WTC11 (cell line): ENCODE results near the gene ARAP3. TPM values are rescaled to one million over a fixed set of nuclear protein-coding genes. Genes with fewer than 3 reads are reported as not detected.

Experiments
- ATAC-seq: fragments of 200-7000 bp; cut with Tn5 transposase; 2 replicates; pipeline ENCODE4 v1.10.0; 2021; ENCODE audit warnings: mild to moderate bottlenecking, moderate library complexity
- CTCF ChIA-PET: fragments of 300-600 bp; sonication (Branson Sonifier 250); formaldehyde crosslinking; loops from one replicate; lab custom pipeline; 2021; ENCODE audit warnings: antibody characterized with exemption; lab: Charles Lee
- POLR2A ChIA-PET: fragments of 350-600 bp; sonication (Branson Sonifier 250); formaldehyde crosslinking; loops from one replicate; lab custom pipeline; 2021; ENCODE audit warnings: antibody characterized with exemption; lab: Charles Lee
- DNase-seq: peaks from one replicate; pipeline ENCODE4 v3.0.0; 2021; ENCODE audit warnings: low spot score
- H3K27ac Mint-ChIP-seq: 2 replicates; pipeline ENCODE4 v1.8.0; 2021; ENCODE audit warnings: mixed read lengths
- H3K27me3 Mint-ChIP-seq: 2 replicates; pipeline ENCODE4 v1.8.0; 2021; ENCODE audit warnings: low read depth, mild to moderate bottlenecking, moderate library complexity, mixed read lengths
- H3K36me3 Mint-ChIP-seq: 2 replicates; pipeline ENCODE4 v1.8.0; 2021; ENCODE audit warnings: mixed read lengths
- H3K4me1 Mint-ChIP-seq: 2 replicates; pipeline ENCODE4 v1.8.0; 2022; ENCODE audit warnings: mixed read lengths
- H3K4me3 Mint-ChIP-seq: 2 replicates; pipeline ENCODE4 v1.8.0; 2021; ENCODE audit warnings: mild to moderate bottlenecking, moderate library complexity, mixed read lengths
- H3K9me3 Mint-ChIP-seq: 2 replicates; pipeline ENCODE4 v1.8.0; 2021; ENCODE audit warnings: mixed read lengths
- ATF1 ChIP-seq: sonication (generic); formaldehyde crosslinking; IDR thresholded peaks from 2 replicates; pipeline ENCODE4 v1.8.1; 2023; ENCODE audit warnings: mild to moderate bottlenecking, moderate library complexity, missing genetic modification reagents
- CBFB ChIP-seq: sonication (generic); formaldehyde crosslinking; IDR thresholded peaks from 2 replicates; pipeline ENCODE4 v1.8.1; 2022; ENCODE audit warnings: mild to moderate bottlenecking, low read depth, missing genetic modification reagents
- FOXK1 ChIP-seq: sonication (generic); formaldehyde crosslinking; IDR thresholded peaks from 2 replicates; pipeline ENCODE4 v1.8.0; 2022; ENCODE audit warnings: mild to moderate bottlenecking, moderate library complexity, missing genetic modification reagents
- HMGA2 ChIP-seq: fragments of 250-450 bp; sonication (Bioruptor Pico); IDR thresholded peaks from 2 replicates; pipeline ENCODE4 v1.4.0; 2021; ENCODE audit warnings: mild to moderate bottlenecking, moderate library complexity
- NFE2L1 ChIP-seq: sonication (generic); formaldehyde crosslinking; IDR thresholded peaks from 2 replicates; pipeline ENCODE4 v1.8.1; 2023; ENCODE audit warnings: missing genetic modification reagents
- NR2C2 ChIP-seq: sonication (generic); formaldehyde crosslinking; IDR thresholded peaks from 2 replicates; pipeline ENCODE4 v1.8.0; 2022; ENCODE audit warnings: mild to moderate bottlenecking, missing genetic modification reagents
- SP1 ChIP-seq: sonication (generic); formaldehyde crosslinking; conservative IDR thresholded peaks from 2 replicates; pipeline ENCODE4 v1.8.1; 2022; ENCODE audit warnings: missing genetic modification reagents
- TEAD4 ChIP-seq: sonication (generic); formaldehyde crosslinking; IDR thresholded peaks from 2 replicates; pipeline ENCODE4 v1.8.0; 2022; ENCODE audit warnings: mild to moderate bottlenecking, missing genetic modification reagents
- USF1 ChIP-seq: sonication (generic); formaldehyde crosslinking; IDR thresholded peaks from 2 replicates; pipeline ENCODE4 v1.8.0; 2022; ENCODE audit warnings: mild to moderate bottlenecking, missing genetic modification reagents
- ZMAT4 ChIP-seq: fragments of 250-450 bp; sonication (Bioruptor Pico); IDR thresholded peaks from 2 replicates; pipeline ENCODE4 v1.9.0; 2021; ENCODE audit warnings: mild to moderate bottlenecking
- ZNF138 ChIP-seq: sonication (generic); formaldehyde crosslinking; conservative IDR thresholded peaks from 2 replicates; pipeline ENCODE4 v1.8.1; 2022; ENCODE audit warnings: mild to moderate bottlenecking, moderate library complexity, missing genetic modification reagents
- ZNF281 ChIP-seq: sonication (generic); formaldehyde crosslinking; IDR thresholded peaks from 2 replicates; pipeline ENCODE4 v1.8.0; 2023; ENCODE audit warnings: mild to moderate bottlenecking, missing genetic modification reagents
- ZNF396 ChIP-seq: fragments of 250-450 bp; sonication (Bioruptor Pico); IDR thresholded peaks from 2 replicates; pipeline ENCODE4 v1.8.0; 2021; ENCODE audit warnings: mild to moderate bottlenecking, moderate library complexity, borderline replicate concordance
- ZNF512 ChIP-seq: sonication (generic); formaldehyde crosslinking; IDR thresholded peaks from 2 replicates; pipeline ENCODE4 v1.8.1; 2022; ENCODE audit warnings: missing genetic modification reagents, borderline replicate concordance
- ZSCAN18 ChIP-seq: fragments of 250-450 bp; sonication (Bioruptor Pico); IDR thresholded peaks from 2 replicates; pipeline ENCODE4 v2.1.2; 2022; ENCODE audit warnings: mild to moderate bottlenecking, moderate library complexity
- total RNA-seq: library from RNA; stranded (reverse); gene quantifications from 3 replicates; pipeline ENCODE4 v1.2.3, GENCODE V29; 2021

Gene ARAP3
- total RNA-seq, 1 experiment from 2014 or later, result 60.4 TPM

- Mint-ChIP-seq H3K4me3 (no peak overlapping the region), H3K9me3 (no peaks in the 10 kb centered on the region), H3K36me3 (peaks cover 29% of the 10 kb centered on the region), H3K4me1 (peaks cover 15% of the 10 kb centered on the region), H3K27me3 (no peaks in the 10 kb centered on the region), H3K27ac (no peak overlapping the region)
- ChIA-PET POLR2A (interaction anchor here (1.2 kb wide), 1 partner anchor 14 kb away, joined by 3 read pairs; the partner anchor contains the start of gene DIAPH1), CTCF (interaction anchor here (2.4 to 6.1 kb wide), 2 partner anchors 14 to 41 kb away, joined by 7 to 43 read pairs; partner anchors contain the start of gene DIAPH1)
- DNase-seq (no peak), ATAC-seq (no peak)
- TF ChIP-seq FOXK1 (CRISPR knock-in tag), result no peak
- TF ChIP-seq USF1 (CRISPR knock-in tag), result no peak
- no peak for TF ChIP-seq CBFB (CRISPR knock-in tag)
Measured at GRCh38 chr5:141632650-141633049, 49.4 kb downstream of the ARAP3 start.

- DNase-seq (no peak), ATAC-seq (no peak)
- Mint-ChIP-seq H3K36me3 (peaks cover 41% of the 10 kb centered on the region), H3K4me1 (peaks cover 8% of the 10 kb centered on the region), H3K4me3 (no peak overlapping the region), H3K9me3 (no peaks in the 10 kb centered on the region), H3K27me3 (no peaks in the 10 kb centered on the region), H3K27ac (no peak overlapping the region)
- POLR2A ChIA-PET, result no interaction called here
- CTCF ChIA-PET, result interaction anchor here (1.0 to 6.1 kb wide), 4 partner anchors 12 to 67 kb away, joined by 3 to 43 read pairs (median 4); partner anchors contain the start of genes DIAPH1 and FCHSD1
- TF ChIP-seq ZNF396 (no peak), TEAD4 (CRISPR knock-in tag) (no peak), ATF1 (CRISPR knock-in tag) (no peak), HMGA2 (CRISPR knock-in tag) (no peak), ZNF138 (CRISPR knock-in tag) (no peak), NR2C2 (CRISPR knock-in tag) (no peak), NFE2L1 (CRISPR knock-in tag) (no peak), SP1 (CRISPR knock-in tag) (no peak), ZNF512 (CRISPR knock-in tag) (no peak), ZNF281 (CRISPR knock-in tag) (no peak), ZMAT4 (CRISPR knock-in tag) (no peak)
Measured at GRCh38 chr5:141630570-141631140, 51.4 kb downstream of the ARAP3 start.

- no peak for DNase-seq
Measured at GRCh38 chr5:141628175-141628788, 53.7 kb downstream of the ARAP3 start.

More at GRCh38 chr5:141628175-141628788, 53.7 kb downstream of the ARAP3 start:
- ATAC-seq, result no peak
- no peak for TF ChIP-seq ZSCAN18 (CRISPR knock-in tag)
- H3K4me1 Mint-ChIP-seq, result peaks cover 8% of the 10 kb centered on the region
- POLR2A ChIA-PET, result no interaction called here
- no peaks in the 10 kb centered on the region for H3K27me3 Mint-ChIP-seq
- no peak overlapping the region for H3K4me3 Mint-ChIP-seq
- H3K36me3 Mint-ChIP-seq, result peaks cover 52% of the 10 kb centered on the region
- CTCF ChIA-PET, result interaction anchor here (1.2 to 6.1 kb wide), 3 partner anchors 9 to 41 kb away, joined by 4 to 43 read pairs (median 4); partner anchors contain the start of gene DIAPH1
- no peaks in the 10 kb centered on the region for H3K9me3 Mint-ChIP-seq
- no peak overlapping the region for H3K27ac Mint-ChIP-seq
